Epithelial cell of esophagus (primary cell): ENCODE data around the gene ANK2.

Experiments
- DNase-seq: peaks from one replicate; pipeline ENCODE4 v3.0.0; 2010; ENCODE audit warnings: low read depth
- H3K4me3 ChIP-seq: 2 replicates; pipeline ENCODE4 v1.5.1; 2011; ENCODE audit warnings: mild to moderate bottlenecking, low read length, control low read depth
- CTCF ChIP-seq: IDR thresholded peaks from 2 replicates; pipeline ENCODE4 v1.5.1; 2011; ENCODE audit warnings: low read depth, mild to moderate bottlenecking, low read length, control low read depth, inconsistent platforms; ENCODE audit not compliant: insufficient read depth; ENCODE audit errors: missing control alignments

ANK2 gene

GRCh38 chr4:113083346-113083745 is 33.9 kb downstream of the ANK2 start:
- no peak for DNase-seq
- H3K4me3 ChIP-seq = no peak overlapping the region
- no peak for TF ChIP-seq CTCF

- H3K4me3 ChIP-seq = no peak overlapping the region
- TF ChIP-seq CTCF = no peak
- no peak for DNase-seq
Measured at GRCh38 chr4:113086172-113086695, 36.8 kb downstream of the ANK2 start.

- no peak overlapping the region for H3K4me3 ChIP-seq
- TF ChIP-seq CTCF = no peak
Measured at GRCh38 chr4:113088050-113088449, 38.6 kb downstream of the ANK2 start.

GRCh38 chr4:113090954-113091353 is 41.5 kb downstream of the ANK2 start:
- no peak for TF ChIP-seq CTCF
- DNase-seq = no peak
- no peak overlapping the region for H3K4me3 ChIP-seq

More at GRCh38 chr4:113088050-113088449, 38.6 kb downstream of the ANK2 start:
- DNase-seq = no peak

GRCh38 chr4:113094331-113094730 is 44.9 kb downstream of the ANK2 start:
- no peak for DNase-seq
- no peak overlapping the region for H3K4me3 ChIP-seq
- no peak for TF ChIP-seq CTCF

GRCh38 chr4:113094802-113095201 is 45.3 kb downstream of the ANK2 start:
- peak; percentile 80 for TF ChIP-seq CTCF
- peak; percentile 29 for DNase-seq
- H3K4me3 ChIP-seq = no peak overlapping the region

GRCh38 chr4:113101669-113102068 is 52.2 kb downstream of the ANK2 start:
- peak; percentile 36 for DNase-seq
- no peak overlapping the region for H3K4me3 ChIP-seq
- no peak for TF ChIP-seq CTCF
